WERI-Rb-1 (cell line): ENCODE measurements around the gene WBP2.
"Not testable (repeated sequence)": the region's sequence is repeated elsewhere in the genome, so short reads cannot be mapped to it uniquely, and the experiment has no call there.

ENCODE experiments used
- DNase-seq: peaks from one replicate; pipeline ENCODE4 v3.0.0-alpha.2; 2020
- H3K27ac ChIP-seq: fragments of 250-450 bp; sonication (Bioruptor Pico); 2 replicates; pipeline ENCODE4 v1.5.1; 2020; ENCODE audit warnings: mild to moderate bottlenecking, moderate library complexity
- H3K27me3 ChIP-seq: fragments of 250-450 bp; sonication (Bioruptor Pico); 2 replicates; pipeline ENCODE4 v1.5.1; 2021; ENCODE audit warnings: mild to moderate bottlenecking, low read depth, moderate library complexity; ENCODE audit not compliant: insufficient read depth, severe bottlenecking
- H3K36me3 ChIP-seq: fragments of 250-450 bp; sonication (Bioruptor Pico); 2 replicates; pipeline ENCODE4 v1.5.1; 2020; ENCODE audit warnings: mild to moderate bottlenecking, moderate library complexity
- H3K4me3 ChIP-seq: 2 replicates; pipeline ENCODE4 v1.5.1; 2011; ENCODE audit warnings: low read depth, mild to moderate bottlenecking, control low read depth, low read length
- H3K9me3 ChIP-seq: fragments of 250-450 bp; sonication (Bioruptor Pico); 2 replicates; pipeline ENCODE4 v1.5.1; 2021; ENCODE audit warnings: mild to moderate bottlenecking, moderate library complexity; ENCODE audit not compliant: severe bottlenecking
- CTCF ChIP-seq: IDR thresholded peaks from 2 replicates; pipeline ENCODE4 v1.5.1; 2011; ENCODE audit warnings: low read depth, mild to moderate bottlenecking, control low read depth, inconsistent platforms, low read length

The WBP2 gene

DNA sequence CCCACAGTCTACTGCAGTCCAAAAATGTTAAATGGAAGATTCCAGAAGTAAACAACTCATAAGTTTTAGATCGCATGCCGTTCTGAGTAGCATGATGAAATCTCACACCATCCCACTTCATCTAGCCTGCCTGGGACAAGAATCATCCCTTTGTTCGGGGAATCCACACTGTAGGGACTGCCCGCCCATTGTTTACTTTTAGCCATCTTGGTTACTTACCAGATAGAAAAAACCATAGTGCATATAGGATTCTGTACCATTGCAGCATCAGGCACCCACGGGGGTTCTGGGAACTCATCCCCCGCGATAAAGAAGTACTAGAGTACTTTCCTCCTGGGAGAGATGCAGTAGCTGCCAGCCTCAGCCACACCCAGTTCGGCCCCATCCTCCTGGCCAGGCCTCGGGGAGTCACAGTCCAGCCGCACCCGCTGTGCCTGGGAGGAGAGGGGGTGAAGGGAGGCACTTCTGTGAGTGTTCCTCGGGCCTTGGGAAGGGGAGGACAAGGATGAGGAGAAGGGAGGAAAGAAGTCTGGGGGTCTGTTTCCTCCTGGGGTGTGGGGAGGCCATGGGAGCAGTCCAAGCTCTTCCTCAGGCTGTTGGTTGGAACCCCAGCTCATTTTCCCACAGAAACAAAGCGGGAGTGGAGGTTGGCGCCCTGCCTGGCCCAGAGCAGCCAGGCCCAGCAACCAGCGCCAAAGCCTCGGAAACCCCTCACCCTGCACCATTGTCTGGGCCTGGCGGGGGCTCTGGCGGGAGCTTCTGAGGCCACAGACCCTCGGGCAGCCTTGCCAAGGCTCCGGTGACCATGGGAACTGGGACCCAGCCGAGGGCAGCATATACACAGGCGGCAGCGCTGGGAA lies 14.4 kb upstream of the WBP2 start:
- TF ChIP-seq CTCF: no peak
- Histone ChIP-seq H3K27ac (no peak overlapping the region), H3K4me3 (no peak overlapping the region), H3K36me3 (peaks cover 12% of the 10 kb centered on the region), H3K9me3 (no peaks in the 10 kb centered on the region), H3K27me3 (no peaks in the 10 kb centered on the region)
- DNase-seq: no peak

- not testable (repeated sequence) for H3K4me3 ChIP-seq, H3K27ac ChIP-seq, DNase-seq, H3K9me3 ChIP-seq, H3K27me3 ChIP-seq, H3K36me3 ChIP-seq
Measured at GRCh38 chr17:75868730-75869281, 13.7 kb upstream of the WBP2 start.

DNA sequence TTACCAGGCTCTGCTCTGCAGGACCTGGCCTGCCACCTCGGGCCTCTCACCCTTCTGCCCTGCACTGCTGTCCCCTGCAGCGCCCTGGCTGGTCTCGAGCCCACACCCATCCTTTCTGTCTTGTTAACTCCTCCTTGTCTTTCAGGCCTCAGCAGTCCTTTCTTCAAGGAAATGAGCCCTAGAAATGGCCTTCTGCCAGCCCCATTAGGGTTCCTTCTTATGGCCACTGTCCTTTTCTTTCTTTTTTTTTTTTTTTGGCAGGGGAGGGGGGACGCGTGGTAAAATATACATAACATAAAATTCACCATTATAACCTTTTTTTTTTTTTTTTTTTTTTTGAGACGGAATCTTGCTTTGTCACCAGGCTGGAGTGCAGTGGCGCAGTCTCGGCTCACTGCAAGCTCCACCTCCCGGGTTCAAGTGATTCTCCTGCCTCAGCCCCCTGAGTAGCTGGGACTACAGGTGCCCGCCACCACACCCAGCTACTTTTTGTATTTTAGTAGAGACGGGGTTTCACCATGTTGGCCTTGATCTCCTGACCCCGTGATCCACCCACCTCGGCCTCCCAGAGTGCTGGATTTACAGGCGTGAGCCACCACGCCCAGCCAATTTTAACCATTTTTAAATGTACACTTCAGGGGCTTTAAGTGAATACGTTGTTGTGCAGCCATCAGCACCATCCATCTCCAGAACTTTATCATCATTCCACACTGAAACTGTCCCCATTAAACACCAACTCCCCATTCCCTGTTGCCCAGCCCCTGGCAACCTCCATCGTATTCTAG lies 10.5 kb upstream of the WBP2 start:
- H3K27ac ChIP-seq, DNase-seq, H3K27me3 ChIP-seq, H3K9me3 ChIP-seq, H3K36me3 ChIP-seq, H3K4me3 ChIP-seq: not testable (repeated sequence)

GRCh38 chr17:75864887-75865286 lies 9.8 kb upstream of the WBP2 start:
- H3K36me3 ChIP-seq, DNase-seq, H3K4me3 ChIP-seq, H3K27me3 ChIP-seq, H3K27ac ChIP-seq, H3K9me3 ChIP-seq: not testable (repeated sequence)

DNA sequence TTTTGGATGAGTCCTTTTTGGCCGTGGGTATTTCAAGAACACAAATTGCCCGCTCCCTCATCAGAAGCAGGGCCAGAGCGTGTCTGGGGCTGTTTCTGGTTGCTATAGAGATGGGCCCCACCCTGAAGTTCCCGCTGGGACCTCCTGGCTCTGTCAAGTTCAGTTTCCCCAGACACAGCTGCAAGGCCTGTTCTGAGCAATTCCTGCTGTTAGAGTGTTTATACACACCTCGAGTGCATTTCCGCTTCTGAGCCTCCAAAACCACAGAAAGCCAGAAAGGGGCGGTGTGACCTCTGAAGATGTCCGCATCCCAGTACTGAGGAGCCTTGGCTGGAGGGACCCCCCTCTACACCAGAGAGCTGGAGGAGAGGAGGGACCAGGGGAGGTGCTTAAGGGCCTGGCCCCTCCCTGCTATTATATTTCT lies 9.3 kb upstream of the WBP2 start:
- Histone ChIP-seq H3K36me3 (no peaks in the 10 kb centered on the region), H3K9me3 (no peaks in the 10 kb centered on the region), H3K27ac (no peak overlapping the region; the same call in 1 of the 2 replicates), H3K27me3 (no peaks in the 10 kb centered on the region), H3K4me3 (no peak overlapping the region)
- no peak for TF ChIP-seq CTCF
- DNase-seq: no peak

- TF ChIP-seq CTCF: no peak
- Histone ChIP-seq H3K9me3 (no peaks in the 10 kb centered on the region), H3K36me3 (no peaks in the 10 kb centered on the region), H3K27ac (no peak overlapping the region), H3K27me3 (no peaks in the 10 kb centered on the region), H3K4me3 (no peak overlapping the region)
- DNase-seq: no peak
Measured at GRCh38 chr17:75861927-75862317, 6.8 kb upstream of the WBP2 start.

DNA sequence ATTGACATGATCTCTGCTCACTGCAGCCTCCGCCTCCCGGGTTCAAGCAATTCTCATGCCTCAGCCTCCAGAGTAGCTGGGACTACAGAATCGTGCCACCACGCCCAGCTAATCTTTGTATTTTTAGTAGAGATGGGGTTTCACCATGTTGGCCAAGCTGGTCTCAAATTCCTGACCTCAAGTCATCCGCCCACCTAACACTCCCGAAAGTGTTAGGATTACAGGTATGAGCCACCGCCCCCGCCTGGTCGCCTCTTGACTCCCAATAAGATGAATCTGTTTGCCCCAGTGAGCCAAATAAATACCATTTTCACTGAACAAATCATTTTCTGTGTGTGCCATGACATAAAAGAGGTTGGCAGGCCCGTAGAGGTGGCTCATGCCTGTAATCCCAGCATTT lies 4.2 kb upstream of the WBP2 start:
- H3K27me3 ChIP-seq, H3K9me3 ChIP-seq, H3K36me3 ChIP-seq, H3K4me3 ChIP-seq, DNase-seq, H3K27ac ChIP-seq: not testable (repeated sequence)
